Natural killer cell (primary cell): ENCODE data around the gene PRM3. TPM values are rescaled to one million over a fixed set of nuclear protein-coding genes. Genes with fewer than 3 reads are reported as not detected.

Experiments used
- ATAC-seq, 3 donors: fragments of 150-1000 bp in 2 of 3; fragments of 200-7000 bp in 1 of 3; cut with Tn5 transposase; 1 replicate in 1 of 3; 2 replicates in 2 of 3; pipeline ENCODE4 v1.10.0; 2021; ENCODE audit warnings: mild to moderate bottlenecking in 2 of 3, moderate library complexity in 2 of 3
- DNase-seq, 2 donors: peaks; one replicate each; pipeline versions ENCODE4 v3.0.0 to v3.0.0-alpha.2; 2013 to 2021; ENCODE audit warnings: mixed read lengths in 1 of 2
- H3K27ac ChIP-seq: one replicate; pipeline ENCODE4 v1.5.1; 2013; ENCODE audit warnings: mild to moderate bottlenecking, low read length
- H3K27me3 ChIP-seq: one replicate; pipeline ENCODE4 v1.6.1; 2013; ENCODE audit warnings: low read length; ENCODE audit not compliant: control insufficient read depth, insufficient read depth
- H3K36me3 ChIP-seq: one replicate; pipeline ENCODE4 v1.6.1; 2013; ENCODE audit warnings: low read length; ENCODE audit not compliant: control insufficient read depth, insufficient read depth
- H3K4me1 ChIP-seq: one replicate; pipeline ENCODE4 v1.6.1; 2013; ENCODE audit warnings: low read length; ENCODE audit not compliant: control insufficient read depth, insufficient read depth
- H3K4me3 ChIP-seq: one replicate; pipeline ENCODE4 v1.5.1; 2013; ENCODE audit warnings: low read length
- H3K9me3 ChIP-seq: one replicate; pipeline ENCODE4 v1.6.1; 2013; ENCODE audit warnings: low read length; ENCODE audit not compliant: control insufficient read depth, insufficient read depth
- H3K27ac Mint-ChIP-seq, 2 donors: one replicate each; pipeline ENCODE4 v1.8.0; 2022; ENCODE audit warnings: mild to moderate bottlenecking in 2 of 2, mixed read lengths in 2 of 2, moderate library complexity in 1 of 2
- H3K27me3 Mint-ChIP-seq, 2 donors: one replicate each; pipeline ENCODE4 v1.8.0; 2022; ENCODE audit warnings: low read depth in 2 of 2, mixed read lengths in 2 of 2
- H3K36me3 Mint-ChIP-seq: one replicate; pipeline ENCODE4 v1.8.0; 2022; ENCODE audit warnings: mixed read lengths
- H3K4me1 Mint-ChIP-seq, 2 donors: one replicate each; pipeline ENCODE4 v1.8.0; 2022; ENCODE audit warnings: mixed read lengths in 2 of 2
- H3K4me3 Mint-ChIP-seq: one replicate; pipeline ENCODE4 v1.8.0; 2022; ENCODE audit warnings: mild to moderate bottlenecking, moderate library complexity, mixed read lengths
- H3K9me3 Mint-ChIP-seq, 2 donors: one replicate each; pipeline ENCODE4 v1.8.0; 2022; ENCODE audit warnings: mixed read lengths in 2 of 2
- WGBS: methylation state at CpG from one replicate; pipeline ENCODE4 v1.1.7; 2013; ENCODE audit warnings: missing lambda C conversion rate; ENCODE audit not compliant: insufficient coverage; 5-methylcytosine and 5-hydroxymethylcytosine counted together
- intact Hi-C: fragments of 100-400 bp; cut with micrococcal nuclease; formaldehyde crosslinking; loops from one replicate; pipeline ENCODE4 v1.14.2; 2022
- total RNA-seq, 4 donors: library from RNA; stranded (reverse); fragments of 120-200 nt in 1 of 4; gene quantifications; one replicate each; pipeline versions ENCODE4 v1.2.3 to v1.2.4, GENCODE V29; 2013 to 2022
- TF ChIP-seq, protein P1 (sequence below): fragments of 200-600 bp; IDR thresholded peaks from one replicate; pipeline ENCODE4 v1.8.0; 2022; ENCODE audit warnings: antibody characterized with exemption

PRM3 gene
- total RNA-seq, 3 donors from 2014 or later (not counting 1 experiment from before 2014, with no cell fraction given) = not detected

DNA sequence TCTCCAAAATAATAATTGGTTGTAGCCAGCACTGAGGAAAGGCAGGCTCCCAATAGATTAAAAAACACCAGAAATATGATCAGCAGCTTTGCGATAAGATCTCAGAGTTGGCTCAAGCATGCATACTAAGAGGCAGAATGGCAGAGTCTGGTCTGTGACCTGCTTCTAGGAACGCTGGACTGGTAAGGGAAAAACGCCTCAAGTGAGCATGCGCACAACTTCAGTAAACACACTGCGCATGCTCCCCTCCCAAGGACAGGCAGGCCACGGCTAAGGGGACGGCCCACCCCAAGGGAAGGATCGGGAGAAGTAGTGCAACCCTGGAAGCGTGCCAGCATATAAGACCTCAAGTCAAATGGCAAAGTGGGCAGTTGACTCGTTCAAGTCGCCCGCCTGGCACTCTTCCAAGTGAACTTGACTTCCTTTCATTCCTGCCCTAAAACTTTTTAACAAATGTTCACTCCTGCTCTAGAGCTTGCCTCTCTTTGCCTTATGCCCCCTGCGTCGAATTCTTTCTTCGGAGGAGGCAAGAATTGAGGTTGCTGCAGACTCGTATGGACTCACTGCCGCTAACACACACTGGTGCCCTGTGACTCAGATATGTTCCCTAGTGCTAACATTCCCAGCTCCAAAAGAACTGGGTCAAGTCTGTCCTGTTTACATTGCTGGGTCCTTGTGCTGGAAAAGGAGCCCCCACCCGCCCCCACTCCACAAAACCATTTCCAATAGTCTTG, 30.1 kb upstream of the PRM3 start:
- no peak overlapping the region for H3K4me3 ChIP-seq
- Mint-ChIP-seq H3K27ac (no peak overlapping the region), H3K4me3 (no peak overlapping the region), H3K27me3 (peaks cover 36 to 40% of the 10 kb centered on the region in 2 donors), H3K36me3 (no peaks in the 10 kb centered on the region), H3K9me3 (no peaks in the 10 kb centered on the region), H3K4me1 (no peaks in the 10 kb centered on the region)
- no peak overlapping the region for H3K27ac ChIP-seq
- DNase-seq (no peak), ATAC-seq (no peak)
- TF ChIP-seq, protein P1, sequence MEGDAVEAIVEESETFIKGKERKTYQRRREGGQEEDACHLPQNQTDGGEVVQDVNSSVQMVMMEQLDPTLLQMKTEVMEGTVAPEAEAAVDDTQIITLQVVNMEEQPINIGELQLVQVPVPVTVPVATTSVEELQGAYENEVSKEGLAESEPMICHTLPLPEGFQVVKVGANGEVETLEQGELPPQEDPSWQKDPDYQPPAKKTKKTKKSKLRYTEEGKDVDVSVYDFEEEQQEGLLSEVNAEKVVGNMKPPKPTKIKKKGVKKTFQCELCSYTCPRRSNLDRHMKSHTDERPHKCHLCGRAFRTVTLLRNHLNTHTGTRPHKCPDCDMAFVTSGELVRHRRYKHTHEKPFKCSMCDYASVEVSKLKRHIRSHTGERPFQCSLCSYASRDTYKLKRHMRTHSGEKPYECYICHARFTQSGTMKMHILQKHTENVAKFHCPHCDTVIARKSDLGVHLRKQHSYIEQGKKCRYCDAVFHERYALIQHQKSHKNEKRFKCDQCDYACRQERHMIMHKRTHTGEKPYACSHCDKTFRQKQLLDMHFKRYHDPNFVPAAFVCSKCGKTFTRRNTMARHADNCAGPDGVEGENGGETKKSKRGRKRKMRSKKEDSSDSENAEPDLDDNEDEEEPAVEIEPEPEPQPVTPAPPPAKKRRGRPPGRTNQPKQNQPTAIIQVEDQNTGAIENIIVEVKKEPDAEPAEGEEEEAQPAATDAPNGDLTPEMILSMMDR = no peak
- intact Hi-C loops = no loop called here
- H3K27me3 ChIP-seq = no peaks in the 10 kb centered on the region
- 87% methylated on average over 18 of the region's 18 CpGs for WGBS
- no peaks in the 10 kb centered on the region for H3K9me3 ChIP-seq
- H3K36me3 ChIP-seq = no peaks in the 10 kb centered on the region
- peaks cover 12% of the 10 kb centered on the region for H3K4me1 ChIP-seq

- Histone ChIP-seq H3K27ac (no peak overlapping the region), H3K4me1 (peaks cover 12% of the 10 kb centered on the region), H3K36me3 (no peaks in the 10 kb centered on the region), H3K9me3 (no peaks in the 10 kb centered on the region), H3K4me3 (no peak overlapping the region), H3K27me3 (no peaks in the 10 kb centered on the region)
- H3K4me3 Mint-ChIP-seq = no peak overlapping the region
- WGBS = 86% methylated on average over 3 of the region's 4 CpGs
- ATAC-seq (no peak), DNase-seq (no peak)
- H3K36me3 Mint-ChIP-seq = no peaks in the 10 kb centered on the region
- peaks cover 37 to 40% of the 10 kb centered on the region in 2 donors for H3K27me3 Mint-ChIP-seq
- no peak overlapping the region for H3K27ac Mint-ChIP-seq
- intact Hi-C loops = no loop called here
- peaks cover 0 to under 1% of the 10 kb centered on the region in 2 donors for H3K4me1 Mint-ChIP-seq
- TF ChIP-seq, protein P1 = no peak
- H3K9me3 Mint-ChIP-seq = no peaks in the 10 kb centered on the region
Measured at GRCh38 chr16:11302977-11303376, 29.5 kb upstream of the PRM3 start.

DNA sequence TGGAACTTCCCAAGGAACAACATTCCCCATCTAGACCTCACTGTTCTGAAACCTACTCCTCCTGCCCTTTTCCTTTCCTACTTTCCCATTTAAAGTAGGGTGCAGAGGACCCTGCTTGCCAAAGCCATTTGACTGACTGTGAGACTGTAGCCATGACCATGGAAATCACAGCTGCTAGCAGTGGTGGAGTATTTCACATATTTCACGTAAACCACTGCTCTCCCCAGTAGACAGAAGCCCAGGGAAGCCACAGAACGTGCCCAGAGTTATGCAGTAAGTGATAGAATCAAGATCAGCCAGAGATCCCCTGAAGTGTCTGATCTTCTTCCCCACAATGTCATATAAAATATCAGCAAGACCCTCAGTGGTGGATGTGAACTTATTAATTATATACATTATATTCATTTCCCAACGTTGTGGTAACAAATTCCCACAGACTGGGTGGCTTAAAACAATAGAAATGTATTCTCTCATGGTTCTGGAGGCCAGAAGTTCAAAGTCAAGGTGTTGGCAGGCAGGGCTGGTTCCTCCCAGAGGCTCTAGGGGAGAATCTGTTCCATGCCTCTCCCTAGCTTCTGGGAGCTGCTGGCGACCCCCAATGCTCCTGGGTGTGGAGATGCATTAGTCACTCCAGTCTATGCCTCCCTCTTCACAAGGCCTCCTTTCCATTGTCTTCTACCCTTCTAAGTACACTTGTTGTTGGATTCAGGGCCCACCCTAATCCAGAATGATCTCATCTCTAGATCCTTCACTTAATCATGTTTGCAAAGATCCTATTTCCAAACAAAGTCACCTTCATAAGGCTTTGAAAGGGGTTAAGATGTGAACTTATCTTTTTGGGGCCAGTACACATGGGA, 28.4 kb upstream of the PRM3 start:
- H3K27ac ChIP-seq = no peak overlapping the region
- Mint-ChIP-seq H3K4me1 (peaks cover 9 to 12% of the 10 kb centered on the region in 2 donors), H3K27me3 (peaks cover 39 to 40% of the 10 kb centered on the region in 2 donors), H3K9me3 (no peaks in the 10 kb centered on the region), H3K27ac (no peak overlapping the region), H3K36me3 (no peaks in the 10 kb centered on the region), H3K4me3 (no peak overlapping the region)
- ATAC-seq (no peak), DNase-seq (no peak)
- H3K36me3 ChIP-seq = no peaks in the 10 kb centered on the region
- TF ChIP-seq, protein P1 = no peak
- H3K27me3 ChIP-seq = peaks cover under 1% of the 10 kb centered on the region
- H3K4me1 ChIP-seq = peaks cover 17% of the 10 kb centered on the region
- intact Hi-C loops = no loop called here
- no peaks in the 10 kb centered on the region for H3K9me3 ChIP-seq
- 86% methylated on average over 4 of the region's 4 CpGs for WGBS
- H3K4me3 ChIP-seq = no peak overlapping the region
